Breast epithelium (tissue), 3 donors: ENCODE results near the gene CTNNA3.

ENCODE experiments used
- POLR2A ChIP-seq: fragments of 450-650 bp; IDR thresholded peaks from one replicate; pipeline ENCODE4 v1.6.1; 2016; ENCODE audit warnings: antibody characterized with exemption, mild to moderate bottlenecking, moderate library complexity
- POLR2AphosphoS5 ChIP-seq, 3 donors: sonication (generic); formaldehyde crosslinking; IDR thresholded peaks; one replicate each; pipeline ENCODE4 v1.6.1; 2017; ENCODE audit warnings: antibody characterized with exemption in 3 of 3
- TF ChIP-seq, protein P1 (sequence below), 3 donors: fragments of 450-650 bp; IDR thresholded peaks; one replicate each; pipeline ENCODE4 v1.5.1; 2016 to 2017; ENCODE audit warnings: antibody characterized with exemption in 3 of 3, mild to moderate bottlenecking in 3 of 3, moderate library complexity in 3 of 3

DNA sequence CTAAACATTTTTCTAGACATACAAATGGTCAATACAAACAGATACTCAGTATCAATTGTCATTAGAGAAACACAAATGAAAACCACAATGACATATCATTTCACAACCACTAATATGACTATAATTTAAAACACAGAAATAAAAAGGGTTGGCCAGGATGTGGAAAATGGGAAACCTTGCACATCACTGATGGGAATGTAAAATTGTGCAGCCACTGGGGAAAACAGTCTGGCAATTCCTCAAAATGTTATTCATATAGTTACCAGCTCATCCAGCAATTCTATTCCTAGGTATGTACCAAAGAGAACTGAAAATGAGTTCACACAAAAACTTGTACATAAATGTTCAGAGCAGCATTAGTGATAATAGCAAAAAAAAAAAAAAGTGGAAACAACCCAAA is 876.3 kb downstream of the CTNNA3 start:
- TF ChIP-seq, protein P1, sequence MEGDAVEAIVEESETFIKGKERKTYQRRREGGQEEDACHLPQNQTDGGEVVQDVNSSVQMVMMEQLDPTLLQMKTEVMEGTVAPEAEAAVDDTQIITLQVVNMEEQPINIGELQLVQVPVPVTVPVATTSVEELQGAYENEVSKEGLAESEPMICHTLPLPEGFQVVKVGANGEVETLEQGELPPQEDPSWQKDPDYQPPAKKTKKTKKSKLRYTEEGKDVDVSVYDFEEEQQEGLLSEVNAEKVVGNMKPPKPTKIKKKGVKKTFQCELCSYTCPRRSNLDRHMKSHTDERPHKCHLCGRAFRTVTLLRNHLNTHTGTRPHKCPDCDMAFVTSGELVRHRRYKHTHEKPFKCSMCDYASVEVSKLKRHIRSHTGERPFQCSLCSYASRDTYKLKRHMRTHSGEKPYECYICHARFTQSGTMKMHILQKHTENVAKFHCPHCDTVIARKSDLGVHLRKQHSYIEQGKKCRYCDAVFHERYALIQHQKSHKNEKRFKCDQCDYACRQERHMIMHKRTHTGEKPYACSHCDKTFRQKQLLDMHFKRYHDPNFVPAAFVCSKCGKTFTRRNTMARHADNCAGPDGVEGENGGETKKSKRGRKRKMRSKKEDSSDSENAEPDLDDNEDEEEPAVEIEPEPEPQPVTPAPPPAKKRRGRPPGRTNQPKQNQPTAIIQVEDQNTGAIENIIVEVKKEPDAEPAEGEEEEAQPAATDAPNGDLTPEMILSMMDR (IDR thresholded peaks at IDR 0.05) = no peak
- TF ChIP-seq POLR2A (no peak), POLR2AphosphoS5 (IDR thresholded peaks at IDR 0.05) (no peak)
